AG09319 (cell line): ENCODE data around the gene ZCCHC3.

Experiments used
- DNase-seq: peaks from one replicate; pipeline ENCODE4 v3.0.0-alpha.2; 2010; ENCODE audit warnings: low read depth; ENCODE audit errors: extremely low read depth
- CTCF ChIP-seq: IDR thresholded peaks from 2 replicates; pipeline ENCODE4 v1.5.1; 2011; ENCODE audit warnings: low read depth, mild to moderate bottlenecking, inconsistent platforms, low read length, moderate library complexity

The ZCCHC3 gene

GRCh38 chr20:341682-342081, 44.3 kb downstream of the ZCCHC3 start:
- no peak for TF ChIP-seq CTCF
- DNase-seq: no peak

DNA sequence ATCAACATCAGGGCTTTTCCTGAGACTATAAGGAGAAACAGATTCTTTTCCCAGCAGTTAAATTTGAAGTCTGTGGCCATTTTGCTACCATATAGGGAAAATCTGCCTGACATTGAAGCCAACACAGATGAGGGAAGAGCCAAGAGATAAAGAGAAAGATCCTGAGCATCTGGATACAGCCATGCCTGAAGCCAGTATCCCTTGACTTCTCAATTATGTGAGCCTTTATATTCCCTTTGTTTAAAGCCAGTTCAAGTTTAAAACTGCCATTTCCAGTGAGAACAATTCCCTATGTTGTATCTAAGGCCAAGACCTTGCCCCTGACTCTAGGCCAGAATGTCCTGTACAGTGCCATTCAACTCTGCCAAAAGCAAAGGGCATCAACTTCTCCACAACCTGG, 45.7 kb downstream of the ZCCHC3 start:
- no peak for TF ChIP-seq CTCF
- no peak for DNase-seq

DNA sequence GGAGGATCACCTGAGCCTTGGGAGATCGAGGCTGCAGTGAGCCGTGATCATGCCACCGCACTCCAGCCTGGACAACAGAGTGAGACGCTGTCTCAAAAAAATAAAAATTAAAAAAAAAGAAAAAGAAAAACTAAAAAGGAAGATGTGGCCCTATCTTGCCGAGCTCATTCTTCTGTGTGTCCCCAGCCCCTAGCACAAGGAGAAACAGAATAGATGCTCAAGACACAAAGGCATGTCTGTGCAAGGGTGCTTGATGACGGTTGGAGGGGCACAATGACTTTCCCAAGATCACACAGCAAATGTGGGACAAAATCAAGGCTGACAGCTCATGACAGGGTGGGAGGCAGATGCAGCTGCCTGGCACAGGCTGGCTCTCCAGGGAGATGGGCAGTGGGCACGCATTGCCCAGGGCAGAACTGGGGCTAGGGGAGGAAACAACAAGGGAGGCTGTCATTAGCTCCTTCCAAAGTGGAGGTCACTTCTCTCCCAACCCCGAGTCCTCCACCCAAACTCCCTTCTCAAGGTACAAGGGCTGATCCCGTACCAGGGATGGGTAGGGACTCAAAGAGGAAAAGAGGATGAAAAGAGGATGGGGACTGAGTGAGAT, 48.8 kb downstream of the ZCCHC3 start:
- DNase-seq: no peak
- TF ChIP-seq CTCF: no peak

DNA sequence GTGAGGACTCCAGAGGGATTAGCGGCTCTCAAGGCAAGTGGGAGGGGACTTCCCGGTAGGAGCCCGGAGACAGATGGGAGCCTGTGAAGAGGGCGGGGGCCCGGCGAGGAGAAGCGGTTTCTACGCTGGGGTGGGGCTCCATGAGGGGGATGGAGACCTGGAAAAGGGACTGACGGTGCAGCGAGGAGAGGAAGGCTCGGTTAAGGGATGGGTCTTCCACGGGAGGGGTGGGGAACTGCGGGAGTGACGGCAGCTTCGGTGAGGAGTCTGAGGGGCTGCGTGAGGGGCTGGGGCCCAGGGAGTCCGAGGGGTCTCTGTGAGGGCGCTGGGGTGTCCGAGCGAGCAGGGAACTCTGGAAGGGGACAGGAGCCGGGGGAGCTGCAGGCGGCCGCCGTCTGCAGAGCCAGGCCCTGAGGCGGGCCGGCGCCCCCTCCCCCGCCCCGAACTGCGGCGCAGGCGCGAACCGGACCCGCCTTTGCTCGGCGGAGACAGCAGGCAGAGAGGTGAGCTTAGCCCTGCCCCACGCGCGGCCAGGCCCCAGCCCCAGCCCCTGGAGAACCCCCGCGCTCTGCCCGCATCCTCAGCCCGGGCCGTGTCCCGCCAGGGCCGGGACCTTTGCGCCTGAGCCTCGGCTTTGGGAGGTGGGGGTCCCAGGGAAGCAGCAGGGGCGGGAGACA, 49.4 kb downstream of the ZCCHC3 start, which contains the start of gene NRSN2:
NRSN2 (plus strand) TSS at position 472 of the 677 bp plus-strand sequence. CDS start 2,533 bp downstream, outside the sequence.
- no peak for DNase-seq
- no peak for TF ChIP-seq CTCF

DNA sequence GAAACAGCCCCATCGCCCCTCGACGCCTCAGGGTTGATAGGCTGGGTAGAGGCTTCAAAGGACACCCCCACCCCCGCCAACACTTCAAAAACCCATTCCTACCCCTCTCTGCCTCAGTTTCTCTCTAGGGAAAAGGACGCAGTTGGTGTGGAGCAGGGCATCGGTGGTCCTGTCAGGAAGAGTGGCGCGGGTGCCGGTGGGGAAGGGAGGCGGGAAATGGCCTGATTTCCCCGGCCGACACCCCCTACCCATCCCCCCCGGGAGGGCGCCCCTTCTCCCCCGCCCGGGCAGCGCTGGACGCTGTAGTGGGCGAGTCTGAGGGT, 49.9 kb downstream of the ZCCHC3 start:
- no peak for DNase-seq
- no peak for TF ChIP-seq CTCF

DNA sequence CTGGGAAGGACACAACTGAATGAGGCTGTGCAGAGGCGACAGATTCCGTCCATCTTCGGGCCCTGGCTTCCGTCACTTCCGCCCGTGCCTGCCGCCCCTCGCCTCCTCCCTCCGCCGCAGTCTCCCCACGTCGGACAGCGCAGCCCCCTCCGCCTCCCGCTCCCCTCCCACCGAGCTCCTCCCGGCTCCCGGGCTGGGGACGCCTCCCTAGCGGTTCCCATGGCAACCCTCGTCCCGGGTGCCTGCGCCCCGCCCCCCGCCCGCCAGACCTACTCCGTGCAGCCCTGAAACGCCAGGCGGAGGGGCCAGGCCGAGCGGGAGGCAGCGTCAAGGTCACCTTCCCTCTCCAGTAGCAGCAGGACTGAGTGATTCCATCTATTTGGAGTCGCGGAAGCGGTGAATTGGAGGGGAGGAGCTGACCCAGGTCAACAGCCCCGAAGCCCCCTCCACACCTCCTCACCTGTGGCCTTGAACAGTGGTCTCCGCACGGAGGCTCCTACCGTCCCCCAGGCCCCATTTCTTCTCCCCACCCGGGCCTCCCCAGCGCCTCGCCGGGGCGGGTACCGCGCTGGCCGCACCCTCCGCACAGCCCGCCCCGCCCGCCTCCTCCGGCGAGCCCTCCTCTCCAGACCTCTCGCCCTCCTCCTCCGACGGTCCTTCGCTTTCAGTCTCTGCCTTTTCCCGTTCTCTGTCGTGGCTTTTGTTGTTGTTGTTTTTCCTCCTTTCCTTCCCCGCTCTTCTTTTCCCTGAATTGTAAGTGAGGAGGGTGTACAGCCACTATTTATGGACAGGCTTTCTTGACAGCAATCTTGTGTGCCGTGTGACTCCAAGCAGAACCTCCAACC, 50.5 kb downstream of the ZCCHC3 start:
- no peak for TF ChIP-seq CTCF
- peak; percentile 89 for DNase-seq
